Left lung (tissue), 10 donors: ENCODE data around the gene GRK1. TPM values are rescaled to one million over a fixed set of nuclear protein-coding genes. Genes with fewer than 3 reads are reported as not detected.

Source experiments
- ATAC-seq: fragments of 200-7000 bp; cut with Tn5 transposase; one replicate; pipeline ENCODE4 v1.9.1; 2020; ENCODE audit warnings: moderate library complexity
- DNase-seq, 4 donors: peaks; one replicate each; pipeline ENCODE4 v3.0.0-alpha.2; 2013 to 2020
- H3K27ac ChIP-seq, 2 donors: fragments of 200-600 bp; sonication (generic) in 1 of 2; one replicate each; pipeline versions ENCODE4 v1.5.0 to v1.8.0; 2020 to 2021
- H3K27me3 ChIP-seq, 2 donors: fragments of 200-600 bp; sonication (generic) in 1 of 2; one replicate each; pipeline versions ENCODE4 v1.5.0 to v1.8.0; 2020 to 2021
- H3K36me3 ChIP-seq, 2 donors: fragments of 200-600 bp; sonication (generic) in 1 of 2; one replicate each; pipeline versions ENCODE4 v1.5.0 to v1.8.0; 2020 to 2021
- H3K4me1 ChIP-seq, 2 donors: fragments of 200-600 bp; one replicate each; pipeline ENCODE4 v1.8.0; 2021
- H3K4me3 ChIP-seq, 2 donors: fragments of 200-600 bp; sonication (generic) in 1 of 2; one replicate each; pipeline versions ENCODE4 v1.5.0 to v1.8.0; 2020 to 2021; ENCODE audit warnings: mild to moderate bottlenecking in 1 of 2
- H3K9me3 ChIP-seq, 2 donors: fragments of 200-600 bp; sonication (generic) in 1 of 2; one replicate each; pipeline versions ENCODE4 v1.5.0 to v1.8.0; 2020 to 2021
- CTCF ChIP-seq, 2 donors: fragments of 200-600 bp; sonication (generic) in 1 of 2; IDR thresholded peaks; one replicate each; pipeline versions ENCODE4 v1.5.0 to v1.8.0; 2021; ENCODE audit warnings: antibody characterized with exemption in 2 of 2
- intact Hi-C, 2 donors: fragments of 100-400 bp; cut with DNase I; formaldehyde crosslinking; loops; one replicate each; pipeline versions ENCODE4 v1.11.2 to v1.14.2; 2022
- polyA plus RNA-seq, 6 donors: library from polyadenylated mRNA; unstranded; fragments of 120-200 nt; gene quantifications; one replicate each; pipeline ENCODE4 v1.2.1, GENCODE V29; 2013; ENCODE audit not compliant: insufficient read length in 6 of 6
- total RNA-seq, 2 donors: library from RNA; stranded (reverse); fragmentation: NEBNext Ultra II Directional; extraction: Animal tissue kit (Norgen Biotek cat#: 25700); gene quantifications; one replicate each; pipeline ENCODE4 v1.2.1, GENCODE V29; 2021
- donor health status: DM: no; HTN: yes; CAD: no.
- donor health status: DM: no; HTN: no; CAD: no.

The GRK1 gene
- total and polyA plus RNA-seq, 8 donors, result 0.21 to 3.1 (median 1.2) TPM; not detected in 1

GRCh38 chr13:113661509-113661908 lies 5.5 kb upstream of the GRK1 start:
- intact Hi-C loops, result no loop called here
- no peaks in the 10 kb centered on the region for H3K36me3 ChIP-seq
- no peaks in the 10 kb centered on the region for H3K27me3 ChIP-seq
- H3K4me3 ChIP-seq, result no peak overlapping the region
- ATAC-seq (no peak), DNase-seq (no peak)
- no peaks in the 10 kb centered on the region for H3K4me1 ChIP-seq
- peaks cover 0 to 22% of the 10 kb centered on the region in 2 donors for H3K9me3 ChIP-seq
- TF ChIP-seq CTCF (IDR thresholded peaks at IDR 0.05), result no peak
- H3K27ac ChIP-seq, result no peak overlapping the region

GRCh38 chr13:113663934-113664333 lies 3.1 kb upstream of the GRK1 start:
- Histone ChIP-seq H3K27ac (no peak overlapping the region), H3K36me3 (no peaks in the 10 kb centered on the region), H3K4me3 (no peak overlapping the region), H3K9me3 (peaks cover 0 to 22% of the 10 kb centered on the region in 2 donors), H3K4me1 (no peaks in the 10 kb centered on the region), H3K27me3 (no peaks in the 10 kb centered on the region)
- DNase-seq (peak in 1 of 4 donors; percentile 9), ATAC-seq (no peak)
- intact Hi-C loops, result no loop called here
- TF ChIP-seq CTCF (IDR thresholded peaks at IDR 0.05), result no peak

- H3K36me3 ChIP-seq, result no peaks in the 10 kb centered on the region
- H3K4me3 ChIP-seq, result no peak overlapping the region
- H3K9me3 ChIP-seq, result peaks cover 0 to 22% of the 10 kb centered on the region in 2 donors
- TF ChIP-seq CTCF (IDR thresholded peaks at IDR 0.05), result no peak
- DNase-seq (peak in 2 of 4 donors; percentile 20 to 69), ATAC-seq (peak; percentile 11)
- no peaks in the 10 kb centered on the region for H3K4me1 ChIP-seq
- intact Hi-C loops, result no loop called here
- no peaks in the 10 kb centered on the region for H3K27me3 ChIP-seq
- no peak overlapping the region for H3K27ac ChIP-seq
Measured at GRCh38 chr13:113664751-113665596, 2.0 kb upstream of the GRK1 start.

GRCh38 chr13:113665597-113666328 lies 1.3 kb upstream of the GRK1 start:
- Histone ChIP-seq H3K4me3 (no peak overlapping the region), H3K4me1 (no peaks in the 10 kb centered on the region), H3K9me3 (peaks cover 0 to 17% of the 10 kb centered on the region in 2 donors), H3K36me3 (no peaks in the 10 kb centered on the region), H3K27ac (no peak overlapping the region), H3K27me3 (no peaks in the 10 kb centered on the region)
- TF ChIP-seq CTCF (IDR thresholded peaks at IDR 0.05), result no peak
- intact Hi-C loops, result no loop called here
- ATAC-seq (no peak), DNase-seq (peak in 1 of 4 donors; percentile 18)

- intact Hi-C loops, result no loop called here
- DNase-seq (peak in 1 of 4 donors; percentile 13), ATAC-seq (no peak)
- H3K36me3 ChIP-seq, result no peaks in the 10 kb centered on the region
- no peaks in the 10 kb centered on the region for H3K27me3 ChIP-seq
- no peaks in the 10 kb centered on the region for H3K4me1 ChIP-seq
- TF ChIP-seq CTCF (IDR thresholded peaks at IDR 0.05), result no peak
- peaks cover 0 to 12% of the 10 kb centered on the region in 2 donors for H3K9me3 ChIP-seq
- no peak overlapping the region for H3K4me3 ChIP-seq
- no peak overlapping the region for H3K27ac ChIP-seq
Measured at GRCh38 chr13:113666329-113666670, 719 bp upstream of the GRK1 start.
